Smooth muscle cell (in vitro differentiated cells): ENCODE results near the gene GSG1. TPM values are rescaled to one million over a fixed set of nuclear protein-coding genes. Genes with fewer than 3 reads are reported as not detected.

Source experiments
- DNase-seq: peaks from one replicate; lab custom pipeline; 2025; ENCODE audit not compliant: unreplicated experiment; lab: John Stamatoyannopoulos, UW
- H2AFZ ChIP-seq: fragments of 200-600 bp; sonication (generic); 2 replicates; pipeline ENCODE4 v1.6.0; 2016; ENCODE audit warnings: antibody characterized with exemption, low read depth, mild to moderate bottlenecking
- H3F3A ChIP-seq: fragments of 200-600 bp; sonication (generic); 2 replicates; pipeline ENCODE4 v1.6.0; 2017; ENCODE audit warnings: antibody characterized with exemption, low read depth
- H3K27ac ChIP-seq: fragments of 200-600 bp; sonication (generic); 2 replicates; pipeline ENCODE4 v1.5.1; 2016; ENCODE audit warnings: low read depth, mild to moderate bottlenecking
- H3K27me3 ChIP-seq: fragments of 200-600 bp; sonication (generic); 2 replicates; pipeline ENCODE4 v1.6.1; 2016; ENCODE audit warnings: low read depth, mild to moderate bottlenecking
- H3K36me3 ChIP-seq: fragments of 200-600 bp; sonication (generic); 2 replicates; pipeline ENCODE4 v1.5.1; 2016; ENCODE audit warnings: low read depth
- H3K4me1 ChIP-seq: fragments of 200-600 bp; sonication (generic); 2 replicates; pipeline ENCODE4 v1.5.1; 2016; ENCODE audit warnings: low read depth
- H3K4me2 ChIP-seq: fragments of 200-600 bp; sonication (generic); 2 replicates; pipeline ENCODE4 v1.6.0; 2016; ENCODE audit warnings: mild to moderate bottlenecking
- H3K4me3 ChIP-seq: fragments of 200-600 bp; sonication (generic); 2 replicates; pipeline ENCODE4 v1.5.1; 2016; ENCODE audit warnings: mild to moderate bottlenecking
- H3K79me2 ChIP-seq: fragments of 200-600 bp; sonication (generic); 2 replicates; pipeline ENCODE4 v1.6.0; 2016; ENCODE audit warnings: low read depth, mild to moderate bottlenecking
- H3K9ac ChIP-seq: fragments of 200-600 bp; sonication (generic); 2 replicates; pipeline ENCODE4 v1.6.0; 2016; ENCODE audit warnings: low read depth
- H3K9me3 ChIP-seq: fragments of 200-600 bp; sonication (generic); replicated peaks from 2 replicates; pipeline ENCODE4 v1.5.1; 2016; ENCODE audit warnings: low read depth
- H4K20me1 ChIP-seq: fragments of 200-600 bp; sonication (generic); 2 replicates; pipeline ENCODE4 v1.6.0; 2016; ENCODE audit warnings: low read depth
- CTCF ChIP-seq: fragments of 200-600 bp; sonication (generic); IDR thresholded peaks from 2 replicates; pipeline ENCODE4 v1.5.1; 2017; ENCODE audit warnings: borderline replicate concordance, mild to moderate bottlenecking, antibody characterized with exemption; ENCODE audit not compliant: insufficient read depth, poor library complexity, severe bottlenecking
- WGBS: methylation state at CpG from one replicate; pipeline ENCODE4 v1.1.7; 2016; ENCODE audit warnings: low lambda C conversion rate; 5-methylcytosine and 5-hydroxymethylcytosine counted together
- polyA plus RNA-seq: library from polyadenylated mRNA; unstranded; fragments of >200 nt; fragmentation: Nextera tagmentation; extraction: Ambion mirVana; gene quantifications from 2 replicates; pipeline ENCODE4 v1.2.1, GENCODE V29; 2016
- total RNA-seq: library from RNA; depleted of rRNA; stranded (reverse); fragments of >200 nt; gene quantifications from 2 replicates; pipeline ENCODE4 v1.2.3, GENCODE V29; 2014

The GSG1 gene
- total and polyA plus RNA-seq, 2 experiments from 2014 or later, result not detected

- no peaks in the 10 kb centered on the region for H3K9me3 ChIP-seq
- 36% methylated on average over 13 of the region's 14 CpGs for WGBS
- H3K9ac ChIP-seq, result no peak overlapping the region
- H2AFZ ChIP-seq, result no peak overlapping the region
- peak overlapping the region; percentile 63 for H3K4me2 ChIP-seq
- H4K20me1 ChIP-seq, result no peaks in the 10 kb centered on the region
- peak overlapping the region; percentile 41 for H3K27ac ChIP-seq
- no peaks in the 10 kb centered on the region for H3K36me3 ChIP-seq
- no peak overlapping the region for H3K4me3 ChIP-seq
- no peaks in the 10 kb centered on the region for H3F3A ChIP-seq
- no peak for DNase-seq
- no peak for TF ChIP-seq CTCF
- H3K27me3 ChIP-seq, result no peaks in the 10 kb centered on the region
- no peaks in the 10 kb centered on the region for H3K79me2 ChIP-seq
- H3K4me1 ChIP-seq, result peaks cover 7% of the 10 kb centered on the region
These were observed 32.1 kb upstream of the GSG1 start for GRCh38 chr12:13135371-13136178.

- Histone ChIP-seq H3K4me3 (no peak overlapping the region), H2AFZ (no peak overlapping the region), H3K9ac (no peak overlapping the region), H3K27ac (no peak overlapping the region), H3K27me3 (no peaks in the 10 kb centered on the region), H3K4me1 (peaks cover 7% of the 10 kb centered on the region), H4K20me1 (no peaks in the 10 kb centered on the region), H3F3A (no peaks in the 10 kb centered on the region), H3K4me2 (no peak overlapping the region), H3K9me3 (no peaks in the 10 kb centered on the region), H3K36me3 (no peaks in the 10 kb centered on the region), H3K79me2 (no peaks in the 10 kb centered on the region)
- TF ChIP-seq CTCF, result no peak
- no peak for DNase-seq
- 95% methylated on average over 4 of the region's 4 CpGs for WGBS
These were observed 30.4 kb upstream of the GSG1 start for GRCh38 chr12:13133886-13134285.

- Histone ChIP-seq H3K79me2 (no peaks in the 10 kb centered on the region), H3K27ac (no peak overlapping the region), H2AFZ (no peak overlapping the region), H3K9me3 (no peaks in the 10 kb centered on the region), H3F3A (no peaks in the 10 kb centered on the region), H3K4me1 (peaks cover 7% of the 10 kb centered on the region), H3K4me2 (no peak overlapping the region), H3K36me3 (no peaks in the 10 kb centered on the region), H3K9ac (no peak overlapping the region), H3K27me3 (no peaks in the 10 kb centered on the region), H4K20me1 (no peaks in the 10 kb centered on the region), H3K4me3 (no peak overlapping the region)
- TF ChIP-seq CTCF, result no peak
- 76% methylated on average over 3 of the region's 3 CpGs for WGBS
- no peak for DNase-seq
These were observed 27.5 kb upstream of the GSG1 start for GRCh38 chr12:13130981-13131380.

GRCh38 chr12:13128291-13128965 is 25.0 kb upstream of the GSG1 start:
- H3K27ac ChIP-seq, result peak overlapping the region; percentile 3
- no peaks in the 10 kb centered on the region for H3F3A ChIP-seq
- peaks cover 12% of the 10 kb centered on the region for H3K4me1 ChIP-seq
- H3K4me3 ChIP-seq, result no peak overlapping the region
- no peaks in the 10 kb centered on the region for H3K79me2 ChIP-seq
- H3K27me3 ChIP-seq, result no peaks in the 10 kb centered on the region
- WGBS, result 58% methylated on average over 8 of the region's 8 CpGs
- no peaks in the 10 kb centered on the region for H3K9me3 ChIP-seq
- no peaks in the 10 kb centered on the region for H3K36me3 ChIP-seq
- H3K4me2 ChIP-seq, result no peak overlapping the region
- TF ChIP-seq CTCF, result no peak
- H2AFZ ChIP-seq, result peak overlapping the region; percentile 14
- DNase-seq, result no peak
- no peaks in the 10 kb centered on the region for H4K20me1 ChIP-seq
- no peak overlapping the region for H3K9ac ChIP-seq
